ENCODE results near the gene PCSK9.

The PCSK9 gene

DNA sequence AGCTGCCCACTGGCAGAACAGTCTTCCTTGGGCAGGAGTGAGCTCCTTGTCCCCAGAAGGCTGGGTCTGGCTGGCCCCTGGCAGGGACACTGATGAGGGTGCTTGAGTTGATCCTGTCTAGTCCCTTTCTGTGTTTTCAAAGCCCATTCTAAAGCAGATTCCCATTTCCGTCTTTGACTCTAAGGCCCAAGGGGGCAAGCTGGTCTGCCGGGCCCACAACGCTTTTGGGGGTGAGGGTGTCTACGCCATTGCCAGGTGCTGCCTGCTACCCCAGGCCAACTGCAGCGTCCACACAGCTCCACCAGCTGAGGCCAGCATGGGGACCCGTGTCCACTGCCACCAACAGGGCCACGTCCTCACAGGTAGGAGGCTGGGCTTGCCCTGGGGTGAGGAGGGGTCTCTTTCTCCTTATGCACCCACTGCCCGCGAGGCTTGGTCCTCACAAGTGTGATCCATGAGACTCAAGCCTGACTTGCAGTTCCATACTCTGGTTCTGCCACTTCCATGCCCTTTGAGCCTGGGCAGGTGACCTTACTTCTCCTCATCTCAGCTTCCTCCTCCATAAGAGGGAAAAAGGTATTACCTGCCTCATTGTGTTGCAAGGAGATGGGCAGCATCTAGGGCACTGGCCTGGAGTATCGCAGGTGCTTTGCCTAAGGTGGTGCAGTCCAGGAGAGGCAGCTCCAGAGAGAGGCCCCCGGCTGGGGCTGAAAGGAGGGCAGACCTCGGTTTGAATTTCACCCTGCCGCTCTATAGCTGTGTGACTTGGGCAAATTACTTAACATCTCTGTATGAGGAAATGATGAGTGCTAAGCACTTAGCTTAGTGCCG, 20.2 kb downstream of the PCSK9 start:
- DNase-seq (ENCODE audit: low read depth), result no peak

- no peak for DNase-seq (ENCODE audit: low read depth)
Observed at GRCh38 chr1:55060133-55060999, 21.0 kb downstream of the PCSK9 start.

DNA sequence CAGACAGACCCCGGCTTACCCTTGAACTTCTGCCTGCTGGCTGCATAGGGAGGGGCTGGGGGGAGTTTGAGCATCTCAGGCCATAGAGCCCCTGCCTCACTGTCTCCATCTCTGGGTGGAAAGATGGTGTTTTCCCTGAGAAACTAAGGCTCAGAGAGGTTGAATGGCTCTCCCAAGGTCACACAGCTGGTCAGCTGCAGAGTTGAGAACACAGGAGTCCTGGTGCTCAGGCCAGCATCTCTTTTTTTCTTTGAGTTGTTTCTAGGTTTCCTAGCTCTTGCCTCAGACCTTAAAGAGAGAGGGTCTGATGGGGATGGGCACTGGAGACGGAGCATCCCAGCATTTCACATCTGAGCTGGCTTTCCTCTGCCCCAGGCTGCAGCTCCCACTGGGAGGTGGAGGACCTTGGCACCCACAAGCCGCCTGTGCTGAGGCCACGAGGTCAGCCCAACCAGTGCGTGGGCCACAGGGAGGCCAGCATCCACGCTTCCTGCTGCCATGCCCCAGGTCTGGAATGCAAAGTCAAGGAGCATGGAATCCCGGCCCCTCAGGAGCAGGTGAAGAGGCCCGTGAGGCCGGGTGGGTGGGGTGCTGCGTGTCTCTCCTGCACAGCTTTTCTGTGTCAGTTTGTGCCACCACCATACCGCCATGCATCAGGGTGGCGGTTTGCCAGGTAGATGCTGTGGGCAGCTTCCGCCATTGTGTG, 21.8 kb downstream of the PCSK9 start:
- no peak for DNase-seq (ENCODE audit: low read depth)

GRCh38 chr1:55061706-55062321, 22.5 kb downstream of the PCSK9 start:
- DNase-seq (ENCODE audit: low read depth), result no peak

- DNase-seq (ENCODE audit: low read depth), result no peak
Observed at GRCh38 chr1:55062801-55063576, 23.6 kb downstream of the PCSK9 start.

GRCh38 chr1:55063577-55063942, 24.2 kb downstream of the PCSK9 start:
- no peak for DNase-seq (ENCODE audit: low read depth)

- no peak for DNase-seq (ENCODE audit: low read depth)
Observed at GRCh38 chr1:55064071-55064581, 24.8 kb downstream of the PCSK9 start.

DNA sequence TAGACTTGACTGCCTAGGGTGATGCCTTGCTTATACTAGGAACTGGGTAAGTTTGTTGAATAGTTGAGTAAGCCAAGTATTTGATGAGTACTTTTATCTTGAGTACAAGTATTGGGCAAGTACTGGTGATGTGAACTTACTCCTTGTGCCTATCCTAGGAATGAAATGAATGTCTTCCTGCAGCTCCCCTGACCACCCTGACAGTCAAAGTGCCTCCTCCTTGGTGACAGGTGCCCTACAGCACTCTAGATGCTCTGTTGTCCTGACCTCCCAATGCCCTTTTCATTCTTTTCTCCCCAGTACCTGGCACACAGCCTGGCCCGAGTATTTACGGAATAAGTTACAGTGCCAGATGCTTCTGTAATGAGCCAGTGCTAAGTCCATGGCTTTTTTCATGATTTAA, 25.5 kb downstream of the PCSK9 start:
- no peak for DNase-seq (ENCODE audit: low read depth)

DNA sequence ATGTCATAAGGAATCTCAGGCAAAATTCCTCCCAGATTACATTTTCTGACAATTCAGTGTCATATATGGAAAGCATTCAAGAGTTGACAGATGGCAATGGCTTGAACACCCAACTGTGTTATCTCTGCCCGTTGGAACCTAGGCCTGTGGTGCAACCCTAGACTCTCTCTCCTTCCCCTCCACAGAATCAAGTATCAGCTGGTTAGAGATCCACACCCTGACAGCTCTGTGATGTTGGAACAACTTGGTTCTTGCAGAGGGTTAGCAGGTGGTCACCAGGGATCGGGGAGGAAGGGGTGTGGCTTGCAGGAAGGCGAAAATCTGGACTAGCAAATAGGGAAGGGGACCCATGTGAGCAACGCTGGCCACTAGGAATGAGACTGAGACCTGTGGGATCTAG, 26.3 kb downstream of the PCSK9 start:
- DNase-seq (ENCODE audit: low read depth), result no peak

DNA sequence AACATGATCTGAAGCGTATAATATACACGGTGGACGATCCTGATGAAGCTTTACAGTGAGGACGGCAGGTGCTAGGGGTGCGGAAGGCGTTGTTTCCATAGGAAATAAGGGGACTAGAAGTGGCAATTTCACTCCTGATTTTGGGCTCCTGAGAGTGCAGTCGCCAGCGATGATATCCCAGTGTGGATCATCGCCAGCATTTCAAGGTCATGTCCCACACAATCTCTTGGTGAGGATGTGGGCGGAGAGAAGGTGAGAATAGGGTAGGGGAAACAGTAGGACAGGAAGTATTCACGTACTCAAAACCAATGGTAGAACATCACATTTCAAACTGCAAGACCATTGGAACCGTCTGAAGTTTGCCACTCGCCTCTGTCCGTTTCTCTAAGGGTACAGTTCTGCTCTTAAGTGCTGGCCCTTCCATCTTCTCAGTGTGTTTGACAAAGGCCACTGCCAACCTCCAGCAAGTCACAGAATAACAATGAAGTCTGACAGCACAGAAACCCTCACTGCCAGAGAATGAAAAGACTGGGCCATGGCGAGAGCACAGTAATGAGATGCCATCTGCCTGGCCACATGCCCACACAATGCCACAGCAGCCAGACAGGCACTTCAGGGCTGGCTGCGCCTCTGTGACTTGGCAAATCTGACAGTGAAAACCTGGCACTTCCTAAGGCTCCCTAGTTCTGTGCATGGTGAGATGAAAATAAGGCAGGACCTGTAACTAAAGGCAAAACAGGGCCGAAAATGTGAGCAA, 27.9 kb downstream of the PCSK9 start:
- no peak for DNase-seq (ENCODE audit: low read depth)

- no peak for DNase-seq (ENCODE audit: low read depth)
Observed at GRCh38 chr1:55067914-55068313, 28.6 kb downstream of the PCSK9 start.

DNA sequence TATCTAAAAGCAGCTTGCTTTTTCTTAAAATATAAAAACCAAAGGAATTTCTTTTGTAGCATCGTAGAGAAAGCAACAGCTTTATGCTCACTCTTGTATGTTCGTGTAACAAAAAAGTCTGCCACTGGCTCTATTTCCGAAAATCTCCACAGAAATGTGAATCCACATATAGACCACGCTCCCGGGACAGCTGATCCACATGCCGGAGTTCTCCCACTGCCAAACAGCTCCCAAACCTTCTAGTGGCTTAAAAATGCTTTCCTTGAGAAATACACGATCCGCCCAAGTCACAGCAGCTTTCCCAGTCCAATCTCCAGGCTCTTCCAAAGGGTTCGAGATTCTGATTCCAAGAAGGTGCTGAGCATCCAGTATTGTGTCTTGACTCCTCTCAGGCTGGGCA, 29.3 kb downstream of the PCSK9 start:
- no peak for DNase-seq (ENCODE audit: low read depth)

GRCh38 chr1:55069280-55069679, 29.9 kb downstream of the PCSK9 start:
- no peak for DNase-seq (ENCODE audit: low read depth)

DNA sequence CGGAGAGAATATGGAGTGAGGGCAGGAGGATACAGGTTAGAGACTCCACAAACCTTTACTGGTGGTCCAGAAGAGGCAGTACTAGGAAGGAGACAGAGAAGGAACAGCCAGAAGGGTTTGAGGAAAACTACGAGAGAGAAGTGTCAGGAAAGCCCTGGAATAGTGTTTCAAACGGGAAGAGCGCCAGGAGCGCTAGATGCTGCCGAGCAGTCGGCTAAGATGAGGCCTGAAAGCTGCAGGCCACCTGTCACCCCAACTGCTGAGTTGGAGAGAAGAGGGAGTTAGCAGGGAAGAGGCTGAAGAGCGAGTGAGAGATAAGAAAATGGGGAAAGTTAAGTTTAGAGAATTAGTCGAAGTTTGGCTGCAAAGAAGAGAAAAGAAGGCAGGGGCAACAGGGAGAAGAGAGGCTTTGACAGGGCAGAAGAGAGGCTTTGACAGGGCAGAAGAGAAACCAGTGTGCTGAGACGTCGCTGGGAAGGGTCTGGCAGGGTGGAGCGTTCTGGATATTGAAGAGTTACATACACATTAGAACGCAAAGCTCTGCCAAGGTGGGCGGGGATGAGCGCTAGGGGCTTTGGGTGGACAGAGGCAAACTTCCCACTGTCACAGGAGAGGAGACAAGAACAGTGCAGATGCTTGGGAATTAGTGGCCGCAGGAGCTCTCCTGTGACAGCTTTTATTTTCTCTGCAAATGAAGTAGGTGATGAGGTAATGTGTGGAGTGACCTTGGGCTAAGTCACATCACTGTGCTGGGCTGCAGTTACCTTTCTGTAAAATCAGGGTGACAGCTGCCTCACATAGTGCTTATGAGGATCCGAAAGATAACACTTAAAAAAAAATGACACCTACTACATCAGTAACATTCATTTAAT, 31.2 kb downstream of the PCSK9 start:
- DNase-seq (ENCODE audit: low read depth), result no peak

GRCh38 chr1:55071477-55071876, 32.1 kb downstream of the PCSK9 start:
- DNase-seq (ENCODE audit: low read depth), result no peak

DNA sequence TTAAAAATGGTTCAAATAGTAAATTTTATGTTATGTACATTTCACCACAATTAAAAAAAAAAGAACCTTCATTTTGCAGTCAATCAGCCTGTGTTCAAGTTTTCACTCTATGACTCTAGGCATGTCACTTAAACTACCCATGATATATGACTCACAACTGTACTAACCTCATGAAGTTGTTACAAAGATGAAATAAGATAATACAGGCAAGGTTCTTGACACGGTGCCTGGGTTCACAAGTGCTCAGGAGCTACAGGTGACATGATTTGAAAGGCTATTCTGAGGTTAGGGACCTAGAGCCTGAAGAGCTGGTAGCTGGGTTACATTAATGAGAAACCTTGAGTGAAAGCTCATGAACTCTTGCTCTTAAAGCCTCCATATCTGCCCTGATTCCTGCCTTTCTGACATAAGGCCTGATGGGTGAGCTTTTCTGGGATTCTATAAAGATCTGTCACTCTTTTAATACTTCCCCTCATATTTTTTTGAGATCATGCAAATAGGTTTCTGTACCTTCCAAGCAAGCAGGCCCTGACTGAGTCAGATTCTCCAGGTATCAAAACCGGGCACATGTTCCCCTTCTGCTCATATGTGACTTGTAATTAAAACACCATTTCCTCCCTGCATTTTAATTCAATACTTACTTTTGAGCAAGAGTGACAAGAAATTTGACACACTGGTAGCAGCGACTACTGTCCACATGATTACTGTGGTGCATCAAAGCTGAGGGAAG, 34.0 kb downstream of the PCSK9 start:
- no peak for DNase-seq (ENCODE audit: low read depth)

- no peak for DNase-seq (ENCODE audit: low read depth)
Observed at GRCh38 chr1:55074455-55074854, 35.1 kb downstream of the PCSK9 start.

DNA sequence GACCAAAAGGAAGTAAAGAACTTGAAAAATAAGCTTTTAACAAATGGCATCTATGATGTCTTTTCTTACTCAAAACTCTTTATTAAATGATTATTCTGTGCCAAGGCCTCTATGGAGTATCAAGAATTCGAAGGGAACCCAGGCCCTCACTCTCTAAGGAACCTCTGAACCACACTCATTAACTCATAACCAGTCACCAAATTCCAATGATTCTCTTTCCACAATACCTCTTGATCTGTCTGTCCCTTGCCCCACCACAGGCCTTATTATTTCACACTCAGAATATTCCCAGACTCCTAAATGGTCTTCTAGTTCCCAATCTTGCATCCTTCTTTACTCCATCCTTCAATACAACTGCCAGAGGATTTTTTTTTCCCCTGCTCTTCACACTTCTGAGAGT, 37.0 kb downstream of the PCSK9 start:
- DNase-seq (ENCODE audit: low read depth), result no peak

DNA sequence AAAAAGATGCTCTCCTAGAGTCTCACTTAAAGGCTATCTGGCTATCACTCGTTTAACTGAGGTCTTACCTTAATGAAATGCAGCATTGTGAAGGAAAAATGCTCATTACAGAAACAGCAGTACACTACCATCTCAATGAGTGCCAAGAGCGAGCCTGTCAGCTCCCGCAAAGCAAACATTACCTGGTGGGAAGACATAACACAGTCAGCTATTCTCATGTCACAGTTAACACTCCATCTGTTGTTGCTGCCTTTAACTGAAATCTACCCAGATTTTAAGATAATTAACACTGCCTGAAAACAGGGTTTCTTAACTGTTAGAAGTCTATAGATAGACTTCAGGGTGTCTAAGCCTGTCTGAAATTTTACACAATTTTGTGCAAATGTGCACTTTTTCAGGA, 39.1 kb downstream of the PCSK9 start:
- no peak for DNase-seq (ENCODE audit: low read depth)

Measured in T follicular helper cell (primary cell).